ENCODE data around the gene SGSM1.

Gene SGSM1

GRCh38 chr22:24805790-24806662, at the start of gene SGSM1:
Gene SGSM1, plus strand, starts transcription at chr22:24806211. Its CDS starts 115 bp downstream, at chr22:24806326.
- DNase-seq = peak; percentile 75

GRCh38 chr22:24758164-24758799, 47.7 kb upstream of the SGSM1 start:
- no peak for DNase-seq

GRCh38 chr22:24759765-24760164, 46.2 kb upstream of the SGSM1 start:
- no peak for DNase-seq

DNA sequence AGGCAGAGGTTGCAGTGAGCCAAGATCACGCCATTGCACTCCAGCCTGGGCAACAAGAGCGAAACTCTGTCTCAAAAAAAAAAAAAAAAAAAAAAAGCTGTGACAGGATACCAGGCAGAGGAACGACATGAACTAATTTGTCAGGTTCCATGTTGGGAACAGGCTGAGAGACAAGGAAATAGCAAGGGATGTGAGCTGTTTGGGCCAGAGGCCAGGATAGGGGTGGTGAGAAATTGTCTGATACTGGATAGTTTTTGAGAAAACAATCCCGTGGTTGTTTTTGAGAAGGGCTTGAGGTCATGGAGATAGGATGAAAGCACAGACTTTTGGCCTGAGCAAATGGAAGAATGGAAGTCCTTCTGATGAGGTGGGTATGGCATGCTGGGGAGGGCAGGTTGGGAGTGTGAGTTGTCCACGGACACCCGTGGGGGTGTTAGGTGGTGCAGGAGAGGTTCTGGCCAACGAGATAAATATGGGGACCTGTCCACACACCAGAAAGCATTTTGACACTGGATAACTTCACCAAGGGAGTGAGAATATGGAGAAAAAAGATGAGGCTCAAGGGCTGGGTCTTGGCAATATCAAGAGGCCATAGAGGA, 45.2 kb upstream of the SGSM1 start:
- no peak for DNase-seq

DNA sequence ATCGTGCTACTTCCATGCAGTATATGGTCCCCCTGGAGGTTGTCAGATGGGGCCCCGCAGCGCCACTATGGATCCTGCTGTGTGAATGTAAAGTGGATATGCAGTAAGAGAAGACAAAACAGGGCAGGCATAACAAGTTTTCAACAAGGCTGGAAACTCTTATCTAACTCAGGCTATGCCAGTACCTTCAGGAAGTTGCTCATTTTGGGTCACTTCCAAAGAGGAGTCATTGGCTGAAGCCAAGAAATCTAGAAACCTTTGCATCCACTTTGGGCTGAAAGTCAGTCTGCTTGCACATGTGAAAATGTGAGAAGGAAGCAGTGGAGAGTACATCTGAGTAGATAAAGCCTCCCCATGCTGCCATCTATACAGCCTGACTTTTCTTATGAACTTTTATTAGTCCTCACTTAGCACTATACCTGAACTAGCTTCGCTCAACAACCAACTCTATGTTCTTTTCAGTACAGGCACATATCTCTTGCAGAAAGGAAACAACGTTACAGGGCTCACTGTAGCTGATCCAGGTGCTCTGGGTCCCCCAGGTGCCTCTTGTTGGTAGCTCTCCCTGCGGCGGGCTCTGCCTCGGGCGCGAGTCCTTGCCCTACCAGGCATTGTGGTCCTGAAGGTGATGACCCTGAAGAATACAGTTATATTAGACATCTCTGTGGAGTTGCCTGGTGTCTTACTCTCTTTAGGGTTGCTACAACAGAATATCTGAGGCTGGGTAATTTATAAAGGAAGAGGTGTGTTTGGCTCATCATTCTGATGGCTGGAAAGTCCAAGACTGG, 43.9 kb upstream of the SGSM1 start:
- no peak for DNase-seq

GRCh38 chr22:24763872-24764485, 42.0 kb upstream of the SGSM1 start:
- no peak for DNase-seq

DNA sequence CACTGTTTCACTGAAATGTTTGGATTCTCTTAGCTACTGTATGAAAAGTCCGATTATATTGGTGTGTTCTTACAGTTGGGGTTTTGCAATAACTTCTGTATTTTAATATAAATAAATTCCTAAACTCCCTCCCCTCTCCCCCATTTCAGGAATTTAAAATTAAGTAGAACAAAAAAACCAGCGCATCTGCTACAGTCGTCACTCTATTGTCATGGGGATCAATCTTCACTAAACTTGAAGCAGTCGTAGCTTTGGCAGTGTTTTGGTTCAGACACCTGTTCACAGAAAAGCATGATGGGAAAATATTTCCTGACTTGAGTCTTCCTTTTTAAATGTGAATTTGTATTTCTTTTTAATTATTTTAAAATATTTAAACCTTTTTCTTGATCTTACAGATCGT, 40.8 kb upstream of the SGSM1 start:
- DNase-seq = no peak

GRCh38 chr22:24768537-24769374, 37.3 kb upstream of the SGSM1 start:
- DNase-seq = peak; percentile 66

DNA sequence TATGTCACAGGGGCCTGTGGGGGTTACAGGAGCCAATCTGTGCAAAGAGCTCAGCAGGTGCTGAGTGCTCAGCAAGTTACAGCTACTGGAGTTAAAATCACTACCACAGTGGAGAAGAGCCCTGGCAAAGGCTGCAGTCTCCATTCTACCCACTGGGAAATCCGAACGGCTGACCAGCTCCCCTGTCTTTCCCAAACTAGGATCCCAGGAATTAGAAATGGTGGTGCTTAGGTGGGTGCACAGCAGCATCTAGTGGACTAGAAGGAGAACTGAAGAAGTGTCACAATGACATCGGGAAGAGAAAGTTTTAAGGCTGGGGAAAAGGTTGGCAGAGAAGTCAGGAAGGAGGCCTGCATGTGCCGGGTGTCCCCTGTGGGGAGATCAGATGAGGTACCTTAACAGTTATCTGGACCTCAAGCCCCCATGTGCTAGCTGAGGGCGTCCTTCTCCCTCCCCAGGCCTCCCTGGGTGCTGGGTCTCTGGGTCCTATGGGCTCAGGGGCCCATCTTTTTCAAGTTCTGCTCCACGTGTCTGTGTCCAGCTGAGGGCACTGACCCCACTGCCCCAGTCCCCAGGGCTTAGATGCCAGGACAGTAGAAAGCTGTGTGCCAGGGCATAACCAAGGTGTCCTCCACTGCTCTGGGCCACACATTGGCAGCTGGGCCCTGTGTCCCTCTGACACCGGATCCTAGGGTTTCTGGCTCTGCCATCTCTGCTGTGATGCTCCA, 33.4 kb upstream of the SGSM1 start:
- no peak for DNase-seq

DNA sequence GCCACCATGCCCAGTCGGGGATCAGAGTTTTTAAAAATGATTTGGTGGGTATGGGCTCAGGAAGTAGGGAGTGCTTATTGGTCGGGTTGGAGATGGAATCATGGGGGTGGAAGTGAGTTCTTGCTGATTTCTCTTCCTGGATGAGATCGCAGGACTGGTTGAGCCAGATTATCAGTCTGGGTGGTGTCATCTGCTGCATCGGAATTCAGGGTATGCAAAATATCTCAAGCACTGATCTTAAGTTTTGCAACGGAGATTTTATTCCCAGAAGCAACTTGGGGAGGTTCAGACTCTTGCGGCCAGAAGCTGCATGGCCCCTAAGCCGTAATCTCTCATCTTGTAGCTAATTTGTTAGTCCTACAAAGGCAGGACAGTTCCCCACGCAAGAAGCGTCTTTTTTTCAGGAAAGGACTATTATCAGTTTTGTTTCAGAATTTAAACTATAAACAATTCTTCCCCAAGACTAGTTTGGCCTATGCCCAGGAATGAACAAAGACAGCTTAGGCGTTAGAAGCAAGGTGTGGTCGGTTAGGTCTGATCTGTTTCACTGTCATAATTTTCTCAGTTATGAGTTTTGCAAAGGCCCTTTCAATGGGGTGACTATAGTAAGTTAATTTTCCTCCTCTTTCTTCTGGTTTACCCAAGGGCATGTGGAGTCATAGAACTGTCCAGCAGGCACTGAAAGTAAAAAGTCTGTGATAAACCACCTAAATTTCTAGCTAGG, 30.1 kb upstream of the SGSM1 start:
- DNase-seq = no peak

DNA sequence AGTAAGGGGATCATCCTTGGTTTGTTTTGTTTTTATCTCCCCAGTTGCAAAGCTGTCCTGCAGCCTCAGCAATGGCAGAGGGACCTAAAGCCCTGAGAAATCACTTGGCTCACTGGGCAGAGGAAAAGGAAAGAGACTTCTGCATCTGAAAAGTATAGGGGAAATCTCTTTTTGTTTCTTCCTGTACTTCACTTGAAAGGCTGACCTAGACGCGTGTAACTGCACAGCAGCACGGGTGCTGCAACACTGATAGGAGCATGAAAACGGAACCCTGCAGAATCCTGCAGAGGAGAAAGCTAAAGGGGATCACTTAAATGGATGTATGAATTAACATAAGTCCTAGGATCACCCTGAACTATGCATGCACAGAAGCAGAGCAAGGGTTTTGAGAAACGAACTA, 29.5 kb upstream of the SGSM1 start:
- no peak for DNase-seq

DNA sequence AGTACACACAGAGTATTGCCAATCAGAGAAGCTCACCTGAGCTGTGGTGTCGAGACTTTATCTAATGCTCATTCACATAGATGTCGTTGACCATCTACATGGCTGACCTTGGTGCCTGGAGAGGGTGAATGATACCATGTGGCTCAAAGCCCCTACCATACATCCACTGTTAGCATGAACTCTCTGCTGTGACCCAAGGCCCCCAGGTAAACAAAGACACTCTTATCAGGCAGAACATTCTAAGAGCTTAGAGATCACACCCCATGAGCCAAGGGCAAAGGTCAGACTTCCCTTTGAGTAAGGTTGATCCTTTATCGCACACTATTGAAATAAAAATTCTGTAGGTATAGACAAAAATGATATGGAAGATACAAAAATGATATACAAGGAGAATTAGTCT, 16.5 kb upstream of the SGSM1 start:
- DNase-seq = no peak

- no peak for DNase-seq
These were observed 14.6 kb upstream of the SGSM1 start for GRCh38 chr22:24791362-24791761.

DNA sequence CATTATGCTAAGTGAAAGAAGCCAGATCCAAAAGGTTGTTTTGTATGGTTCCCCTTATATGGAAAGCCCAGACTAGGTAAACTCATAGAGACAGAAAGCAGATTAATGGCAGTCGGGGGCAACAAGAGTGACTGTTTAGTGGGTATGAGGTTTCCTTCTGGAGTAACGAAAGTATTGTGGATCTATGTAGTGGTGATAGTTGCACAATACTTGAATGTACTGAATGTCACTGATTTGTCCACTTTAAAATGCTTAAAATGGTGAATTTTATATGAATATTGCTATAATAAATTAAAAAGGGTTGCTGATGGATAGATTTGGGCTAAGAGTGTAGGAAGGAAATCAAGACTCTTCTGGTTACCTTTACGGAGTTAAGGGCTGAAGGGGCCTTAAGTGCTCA, 10.0 kb upstream of the SGSM1 start:
- no peak for DNase-seq

DNA sequence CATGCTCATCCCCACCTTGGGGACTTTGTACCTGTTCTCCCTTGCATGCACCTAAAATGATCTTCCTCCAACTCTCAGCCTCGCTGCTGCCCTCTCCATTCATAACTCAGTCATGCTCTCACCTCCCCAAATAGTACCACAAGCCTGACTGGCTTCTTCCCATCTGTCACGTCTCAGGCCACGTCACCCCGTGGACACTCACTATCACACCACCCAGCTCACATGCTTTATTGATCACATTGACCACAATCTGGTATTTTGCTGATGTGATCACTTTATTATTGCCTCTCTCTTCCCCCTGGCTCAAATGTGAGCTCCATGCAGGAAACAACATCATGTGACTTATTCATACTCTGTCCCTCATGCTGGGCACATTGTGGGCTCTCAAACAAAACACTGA, 9.2 kb upstream of the SGSM1 start:
- no peak for DNase-seq

DNA sequence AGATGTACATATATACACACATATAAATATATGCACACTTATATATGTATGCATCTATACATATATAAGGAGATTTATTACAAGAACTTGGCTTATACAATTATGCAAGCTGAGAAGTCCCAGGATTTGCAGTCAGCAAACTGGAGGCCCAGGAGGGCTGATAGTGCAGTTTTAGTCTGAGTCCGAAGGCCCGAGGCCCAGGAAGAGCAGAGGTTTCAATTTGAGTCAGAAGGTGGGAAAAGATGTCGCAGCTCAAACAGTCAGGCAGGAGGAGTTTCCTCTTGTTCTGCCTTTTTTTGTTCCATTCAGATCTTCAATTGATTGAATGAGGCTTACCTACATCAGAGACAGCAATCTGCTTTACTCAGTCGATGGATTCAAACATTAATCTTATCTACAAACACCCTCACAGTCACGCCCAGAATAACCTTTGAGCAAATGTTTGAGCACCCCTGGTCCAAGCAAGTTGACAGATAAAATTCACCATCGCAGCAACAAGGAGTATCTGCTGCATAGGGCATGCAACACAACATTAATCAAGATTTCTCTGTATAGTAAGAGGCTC, 4.0 kb upstream of the SGSM1 start:
- no peak for DNase-seq

DNA sequence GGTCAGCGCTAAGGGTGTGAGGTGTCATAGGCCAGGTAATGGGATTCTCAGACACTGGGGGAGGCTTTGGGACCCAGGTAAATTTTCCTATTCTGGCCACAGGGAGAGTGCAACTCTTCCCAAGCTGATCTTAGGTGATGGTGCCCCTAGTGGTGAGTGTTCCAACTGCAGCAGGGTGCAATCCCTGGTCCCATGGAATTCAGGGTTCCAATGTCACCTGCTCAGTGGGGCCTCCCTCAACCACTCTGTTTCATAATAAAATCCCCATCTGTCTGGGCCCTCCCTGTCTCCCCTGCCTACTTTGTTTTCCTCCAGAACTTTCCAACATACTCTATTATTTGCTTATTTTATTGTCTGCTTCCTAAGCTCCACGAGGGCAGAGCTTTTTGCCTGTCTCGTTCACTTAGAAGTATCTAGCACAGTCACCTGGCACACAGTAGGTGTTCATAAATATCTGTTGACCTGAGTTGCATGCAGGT, 2.9 kb upstream of the SGSM1 start:
- DNase-seq = peak; percentile 46

- DNase-seq = no peak
These were observed 621 bp downstream of the SGSM1 start for GRCh38 chr22:24806663-24807001.

DNA sequence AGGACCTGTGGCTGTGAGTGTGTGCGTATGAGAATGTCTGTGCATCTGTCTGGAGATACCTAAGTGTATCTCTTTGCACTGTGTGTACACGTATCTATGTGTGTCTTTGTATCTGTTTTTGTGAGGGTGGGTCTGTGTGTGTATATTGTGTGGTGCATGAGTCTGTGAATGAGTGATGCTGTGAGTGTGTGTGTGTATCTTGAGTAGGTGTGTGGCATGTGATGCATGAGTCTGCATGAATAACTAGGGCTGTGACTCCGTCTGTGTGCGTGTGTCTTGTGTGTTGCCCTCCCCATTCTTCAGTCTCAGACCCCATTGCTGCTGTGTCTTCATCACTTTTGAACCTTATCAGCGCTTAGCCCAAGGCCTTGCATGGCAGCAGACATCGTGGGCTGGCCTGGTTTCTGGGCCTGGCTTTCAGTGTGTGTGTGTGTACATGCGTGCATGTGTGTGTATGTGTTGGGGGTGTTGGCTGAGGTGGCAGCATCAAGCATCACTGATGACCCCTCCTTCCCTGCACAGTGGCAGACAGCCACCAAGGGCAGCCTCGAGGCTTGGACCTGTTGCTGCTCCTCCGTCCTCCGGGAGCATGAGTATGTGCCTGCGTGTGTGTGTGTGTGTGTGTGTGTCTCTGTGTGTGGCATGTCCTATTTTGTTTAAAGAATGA, 1.4 kb downstream of the SGSM1 start:
- no peak for DNase-seq

Data from left hindlimb (tissue), 1 donor.